Liver (tissue), 3 donors: ENCODE data around the gene UNC5B.

ENCODE experiments used
- GABPA ChIP-seq, 2 donors: IDR thresholded peaks in 1 of 2; conservative IDR thresholded peaks in 1 of 2; 2 replicates each; pipeline ENCODE4 v1.6.1; 2016; ENCODE audit warnings: antibody characterized with exemption in 2 of 2, mild to moderate bottlenecking in 1 of 2, moderate library complexity in 1 of 2
- RAD21 ChIP-seq, 2 donors: IDR thresholded peaks; 2 replicates each; pipeline ENCODE4 v1.6.1; 2016; ENCODE audit warnings: antibody characterized with exemption in 2 of 2, mild to moderate bottlenecking in 2 of 2
- TAF1 ChIP-seq: conservative IDR thresholded peaks from 2 replicates; pipeline ENCODE4 v1.6.1; 2016; ENCODE audit warnings: antibody characterized with exemption, mild to moderate bottlenecking
- YY1 ChIP-seq: IDR thresholded peaks from 2 replicates; pipeline ENCODE4 v1.6.1; 2016; ENCODE audit warnings: antibody characterized with exemption, mild to moderate bottlenecking
- TF ChIP-seq, protein P1 (sequence below): fragments of 150-350 bp; IDR thresholded peaks from 2 replicates; pipeline ENCODE4 v1.5.1; 2017; ENCODE audit warnings: improper control_type of control experiment, low read depth, low read length; ENCODE audit not compliant: missing input control
- TF ChIP-seq, protein P2 (sequence below): IDR thresholded peaks from 2 replicates; pipeline ENCODE4 v1.6.1; 2016; ENCODE audit warnings: antibody characterized with exemption
- donor health status: healthy.
- donor health status: healthy.

DNA sequence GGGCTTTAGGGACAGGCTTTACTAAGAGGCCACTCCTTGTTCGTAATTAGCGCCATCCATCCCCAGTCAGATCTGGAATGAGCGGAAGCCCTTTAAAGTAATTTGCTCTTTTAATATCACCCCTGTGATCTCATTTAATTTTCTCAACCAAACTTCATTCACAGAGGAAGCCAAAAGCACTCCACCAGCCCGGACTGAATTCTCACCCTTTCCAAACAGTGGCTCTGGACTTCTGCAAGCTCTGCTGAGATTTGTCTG, 43.1 kb downstream of the UNC5B start:
- TF ChIP-seq, protein P1, sequence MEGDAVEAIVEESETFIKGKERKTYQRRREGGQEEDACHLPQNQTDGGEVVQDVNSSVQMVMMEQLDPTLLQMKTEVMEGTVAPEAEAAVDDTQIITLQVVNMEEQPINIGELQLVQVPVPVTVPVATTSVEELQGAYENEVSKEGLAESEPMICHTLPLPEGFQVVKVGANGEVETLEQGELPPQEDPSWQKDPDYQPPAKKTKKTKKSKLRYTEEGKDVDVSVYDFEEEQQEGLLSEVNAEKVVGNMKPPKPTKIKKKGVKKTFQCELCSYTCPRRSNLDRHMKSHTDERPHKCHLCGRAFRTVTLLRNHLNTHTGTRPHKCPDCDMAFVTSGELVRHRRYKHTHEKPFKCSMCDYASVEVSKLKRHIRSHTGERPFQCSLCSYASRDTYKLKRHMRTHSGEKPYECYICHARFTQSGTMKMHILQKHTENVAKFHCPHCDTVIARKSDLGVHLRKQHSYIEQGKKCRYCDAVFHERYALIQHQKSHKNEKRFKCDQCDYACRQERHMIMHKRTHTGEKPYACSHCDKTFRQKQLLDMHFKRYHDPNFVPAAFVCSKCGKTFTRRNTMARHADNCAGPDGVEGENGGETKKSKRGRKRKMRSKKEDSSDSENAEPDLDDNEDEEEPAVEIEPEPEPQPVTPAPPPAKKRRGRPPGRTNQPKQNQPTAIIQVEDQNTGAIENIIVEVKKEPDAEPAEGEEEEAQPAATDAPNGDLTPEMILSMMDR, result no peak
- TF ChIP-seq TAF1 (no peak), GABPA (IDR thresholded peaks at IDR 0.05 in 1 of 2, conservative IDR thresholded peaks at IDR 0.05 in 1 of 2) (no peak), RAD21 (IDR thresholded peaks at IDR 0.05) (no peak), YY1 (no peak)
- TF ChIP-seq, protein P2, sequence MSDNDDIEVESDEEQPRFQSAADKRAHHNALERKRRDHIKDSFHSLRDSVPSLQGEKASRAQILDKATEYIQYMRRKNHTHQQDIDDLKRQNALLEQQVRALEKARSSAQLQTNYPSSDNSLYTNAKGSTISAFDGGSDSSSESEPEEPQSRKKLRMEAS, result no peak
